HG03442 (cell line): ENCODE results near the gene MAD1L1.
A peak's percentile ranks its signal among the peaks of the same experiment; 100 is the strongest.
"Not testable (repeated sequence)": the region's sequence is repeated elsewhere in the genome, so short reads cannot be mapped to it uniquely, and the experiment has no call there.

ENCODE experiments used
- ATAC-seq: cut with Tn5 transposase; IDR thresholded peaks from one replicate; pipeline ENCODE4 v1.9.1; 2021; ENCODE audit warnings: mild to moderate bottlenecking, moderate library complexity; ENCODE audit not compliant: unreplicated experiment

MAD1L1 gene

GRCh38 chr7:2180081-2180480 lies 52.7 kb downstream of the MAD1L1 start:
- ATAC-seq = no peak

- no peak for ATAC-seq
Observed at GRCh38 chr7:2175514-2175913, 57.2 kb downstream of the MAD1L1 start.

- no peak for ATAC-seq
Observed at GRCh38 chr7:2175091-2175490, 57.7 kb downstream of the MAD1L1 start.

- ATAC-seq = no peak
Observed at GRCh38 chr7:2173189-2173827, 59.4 kb downstream of the MAD1L1 start.

- no peak for ATAC-seq
Observed at GRCh38 chr7:2172311-2173188, 60.2 kb downstream of the MAD1L1 start.

- ATAC-seq = no peak
Observed at GRCh38 chr7:2171855-2172254, 60.9 kb downstream of the MAD1L1 start.

- no peak for ATAC-seq
Observed at GRCh38 chr7:2170576-2171521, 61.9 kb downstream of the MAD1L1 start.

GRCh38 chr7:2169923-2170575 lies 62.7 kb downstream of the MAD1L1 start:
- ATAC-seq = no peak

GRCh38 chr7:2168615-2169311 lies 64.0 kb downstream of the MAD1L1 start:
- no peak for ATAC-seq

GRCh38 chr7:2166625-2167280 lies 66.0 kb downstream of the MAD1L1 start:
- no peak for ATAC-seq

- ATAC-seq = peak; percentile 88
Observed at GRCh38 chr7:2165610-2166594, 66.8 kb downstream of the MAD1L1 start.

- ATAC-seq = no peak
Observed at GRCh38 chr7:2165239-2165609, 67.5 kb downstream of the MAD1L1 start.

GRCh38 chr7:2164646-2165045 lies 68.1 kb downstream of the MAD1L1 start:
- ATAC-seq = no peak

- ATAC-seq = no peak
Observed at GRCh38 chr7:2163600-2164555, 68.9 kb downstream of the MAD1L1 start.

GRCh38 chr7:2162959-2163358 lies 69.8 kb downstream of the MAD1L1 start:
- ATAC-seq = no peak

GRCh38 chr7:2162004-2162902 lies 70.5 kb downstream of the MAD1L1 start:
- not testable (repeated sequence) for ATAC-seq
